Neural progenitor cell (in vitro differentiated cells): ENCODE measurements around the gene ATP10A. TPM values are rescaled to one million over a fixed set of nuclear protein-coding genes. Genes with fewer than 3 reads are reported as not detected.

Experiments used
- DNase-seq: peaks from one replicate; pipeline ENCODE4 v3.0.0-alpha.2; 2016; ENCODE audit warnings: low spot score
- H2AFZ ChIP-seq: fragments of 200-600 bp; sonication (generic); replicated peaks from 2 replicates; pipeline ENCODE4 v1.6.1; 2016; ENCODE audit warnings: antibody characterized with exemption
- H3F3A ChIP-seq: fragments of 200-600 bp; sonication (generic); 2 replicates; pipeline ENCODE4 v1.6.1; 2016; ENCODE audit warnings: antibody characterized with exemption, low read depth
- H3K27ac ChIP-seq: fragments of 200-600 bp; sonication (generic); 2 replicates; pipeline ENCODE4 v1.5.1; 2016; ENCODE audit warnings: mild to moderate bottlenecking
- H3K27me3 ChIP-seq: fragments of 200-600 bp; sonication (generic); 2 replicates; pipeline ENCODE4 v1.6.1; 2016; ENCODE audit warnings: mild to moderate bottlenecking, moderate library complexity
- H3K36me3 ChIP-seq: fragments of 200-600 bp; sonication (generic); 2 replicates; pipeline ENCODE4 v1.5.1; 2016
- H3K4me1 ChIP-seq: fragments of 200-600 bp; sonication (generic); 2 replicates; pipeline ENCODE4 v1.6.1; 2016; ENCODE audit warnings: mixed run types
- H3K4me2 ChIP-seq: fragments of 200-600 bp; sonication (generic); 2 replicates; pipeline ENCODE4 v1.6.1; 2016
- H3K4me3 ChIP-seq: fragments of 200-600 bp; sonication (generic); 2 replicates; pipeline ENCODE4 v1.5.1; 2016
- H3K79me2 ChIP-seq: fragments of 200-600 bp; sonication (generic); 2 replicates; pipeline ENCODE4 v1.6.1; 2016; ENCODE audit warnings: low read depth
- H3K9ac ChIP-seq: fragments of 200-600 bp; sonication (generic); 2 replicates; pipeline ENCODE4 v1.6.1; 2016
- H3K9me3 ChIP-seq: fragments of 200-600 bp; sonication (generic); 2 replicates; pipeline ENCODE4 v1.5.1; 2016; ENCODE audit warnings: low read depth
- H4K20me1 ChIP-seq: fragments of 200-600 bp; sonication (generic); 2 replicates; pipeline ENCODE4 v1.6.1; 2016; ENCODE audit warnings: low read depth
- H3K27ac Mint-ChIP-seq: 3 replicates; pipeline ENCODE4 v1.8.0; 2021; ENCODE audit warnings: mixed read lengths
- H3K27me3 Mint-ChIP-seq: 2 replicates; pipeline ENCODE4 v1.8.0; 2022; ENCODE audit warnings: low read depth, mild to moderate bottlenecking, inconsistent platforms, moderate library complexity, mixed read lengths; ENCODE audit not compliant: insufficient read depth
- H3K36me3 Mint-ChIP-seq: 3 replicates; pipeline ENCODE4 v1.8.0; 2021; ENCODE audit warnings: mixed read lengths
- H3K4me1 Mint-ChIP-seq: 3 replicates; pipeline ENCODE4 v1.8.0; 2021; ENCODE audit warnings: mixed read lengths
- H3K4me3 Mint-ChIP-seq: 3 replicates; pipeline ENCODE4 v1.8.0; 2021; ENCODE audit warnings: mild to moderate bottlenecking, moderate library complexity, mixed read lengths
- H3K9me3 Mint-ChIP-seq: 3 replicates; pipeline ENCODE4 v1.8.0; 2020; ENCODE audit warnings: mixed read lengths
- EZH2 ChIP-seq: fragments of 200-600 bp; sonication (generic); IDR thresholded peaks from 2 replicates; pipeline ENCODE4 v1.6.1; 2017; ENCODE audit warnings: antibody characterized with exemption, mild to moderate bottlenecking, moderate library complexity
- EZH2phosphoT487 ChIP-seq: fragments of 200-600 bp; sonication (generic); IDR thresholded peaks from 2 replicates; pipeline ENCODE4 v1.6.1; 2017; ENCODE audit warnings: antibody characterized with exemption
- total RNA-seq: library from RNA; depleted of rRNA; stranded (reverse); fragments of >200 nt; gene quantifications from 2 replicates; pipeline ENCODE4 v1.2.3, GENCODE V29; 2015; ENCODE audit warnings: low replicate concordance
- TF ChIP-seq, protein P1 (sequence below): fragments of 200-600 bp; sonication (generic); IDR thresholded peaks from 2 replicates; pipeline ENCODE4 v1.5.1; 2017; ENCODE audit warnings: antibody characterized with exemption, mild to moderate bottlenecking

The ATP10A gene
- total RNA-seq, 1 donor from 2014 or later = 0.32 TPM

DNA sequence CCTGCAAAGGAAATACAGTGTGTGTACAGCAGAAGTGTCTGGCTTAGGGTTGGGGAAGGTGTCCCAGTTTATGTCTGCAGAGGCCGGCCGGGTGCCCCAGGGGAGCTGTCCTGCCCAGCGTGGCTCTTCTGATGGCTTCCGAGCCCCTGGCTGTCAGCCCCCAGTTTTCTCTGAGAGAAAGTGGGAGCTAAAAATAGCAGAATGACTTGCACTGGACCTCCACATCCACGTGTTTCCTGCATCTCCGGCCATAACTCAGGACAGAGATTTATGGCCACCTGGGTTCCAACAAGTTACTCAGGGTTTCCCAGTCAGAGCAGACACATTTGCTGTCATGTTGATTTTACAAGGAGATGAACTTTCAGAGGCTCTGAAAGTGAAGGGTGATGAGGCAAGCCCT is 192.0 kb downstream of the ATP10A start:
- no peaks in the 10 kb centered on the region for H3K9me3 Mint-ChIP-seq
- H3K4me2 ChIP-seq = peak overlapping the region; percentile 79
- peaks cover 17% of the 10 kb centered on the region for H3F3A ChIP-seq
- peak overlapping the region; percentile 83 for H3K4me3 Mint-ChIP-seq
- peak overlapping the region; percentile 41 for H2AFZ ChIP-seq
- H3K4me1 Mint-ChIP-seq = peaks cover 55% of the 10 kb centered on the region
- peak overlapping the region; percentile 99 for H3K27ac Mint-ChIP-seq
- no peak overlapping the region for H3K4me3 ChIP-seq
- H3K4me1 ChIP-seq = peaks cover 34% of the 10 kb centered on the region
- no peaks in the 10 kb centered on the region for H3K9me3 ChIP-seq
- H3K27ac ChIP-seq = no peak overlapping the region
- no peaks in the 10 kb centered on the region for H3K27me3 ChIP-seq
- no peaks in the 10 kb centered on the region for H3K27me3 Mint-ChIP-seq
- TF ChIP-seq EZH2phosphoT487 (no peak), EZH2 (no peak)
- TF ChIP-seq, protein P1, sequence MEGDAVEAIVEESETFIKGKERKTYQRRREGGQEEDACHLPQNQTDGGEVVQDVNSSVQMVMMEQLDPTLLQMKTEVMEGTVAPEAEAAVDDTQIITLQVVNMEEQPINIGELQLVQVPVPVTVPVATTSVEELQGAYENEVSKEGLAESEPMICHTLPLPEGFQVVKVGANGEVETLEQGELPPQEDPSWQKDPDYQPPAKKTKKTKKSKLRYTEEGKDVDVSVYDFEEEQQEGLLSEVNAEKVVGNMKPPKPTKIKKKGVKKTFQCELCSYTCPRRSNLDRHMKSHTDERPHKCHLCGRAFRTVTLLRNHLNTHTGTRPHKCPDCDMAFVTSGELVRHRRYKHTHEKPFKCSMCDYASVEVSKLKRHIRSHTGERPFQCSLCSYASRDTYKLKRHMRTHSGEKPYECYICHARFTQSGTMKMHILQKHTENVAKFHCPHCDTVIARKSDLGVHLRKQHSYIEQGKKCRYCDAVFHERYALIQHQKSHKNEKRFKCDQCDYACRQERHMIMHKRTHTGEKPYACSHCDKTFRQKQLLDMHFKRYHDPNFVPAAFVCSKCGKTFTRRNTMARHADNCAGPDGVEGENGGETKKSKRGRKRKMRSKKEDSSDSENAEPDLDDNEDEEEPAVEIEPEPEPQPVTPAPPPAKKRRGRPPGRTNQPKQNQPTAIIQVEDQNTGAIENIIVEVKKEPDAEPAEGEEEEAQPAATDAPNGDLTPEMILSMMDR = no peak
- no peaks in the 10 kb centered on the region for H3K79me2 ChIP-seq
- DNase-seq = no peak
- H3K36me3 ChIP-seq = no peaks in the 10 kb centered on the region
- H3K9ac ChIP-seq = no peak overlapping the region
- no peaks in the 10 kb centered on the region for H4K20me1 ChIP-seq
- H3K36me3 Mint-ChIP-seq = no peaks in the 10 kb centered on the region

DNA sequence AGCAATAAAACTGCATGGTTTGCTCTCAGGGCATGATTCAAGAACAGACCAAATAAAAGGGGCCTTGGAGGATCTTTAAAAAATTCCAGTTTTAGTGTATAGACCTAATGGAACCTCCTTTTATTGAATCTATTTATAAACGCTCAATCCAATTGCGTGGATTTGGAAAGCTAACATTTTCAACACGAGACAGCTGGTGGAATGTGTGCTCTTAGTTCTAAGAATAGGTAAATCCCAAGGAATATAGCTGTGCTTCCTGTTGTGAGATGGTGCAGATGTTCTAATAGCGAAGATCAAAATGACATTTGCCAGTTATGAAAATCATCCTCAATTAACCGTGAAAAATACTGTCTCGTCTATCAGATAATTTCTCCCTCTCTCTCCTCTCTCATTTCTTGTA is 192.5 kb downstream of the ATP10A start:
- no peak for DNase-seq
- Histone ChIP-seq H2AFZ (peak overlapping the region; percentile 41), H3K27me3 (no peaks in the 10 kb centered on the region), H3F3A (peaks cover 17% of the 10 kb centered on the region), H3K9ac (no peak overlapping the region), H3K27ac (peak overlapping the region; percentile 85), H3K79me2 (no peaks in the 10 kb centered on the region), H3K4me2 (peak overlapping the region; percentile 79), H3K36me3 (no peaks in the 10 kb centered on the region), H4K20me1 (no peaks in the 10 kb centered on the region), H3K4me3 (peak overlapping the region; percentile 35), H3K4me1 (peaks cover 34% of the 10 kb centered on the region), H3K9me3 (no peaks in the 10 kb centered on the region)
- Mint-ChIP-seq H3K27me3 (no peaks in the 10 kb centered on the region), H3K4me3 (peak overlapping the region; percentile 83), H3K9me3 (no peaks in the 10 kb centered on the region), H3K4me1 (peaks cover 55% of the 10 kb centered on the region), H3K36me3 (no peaks in the 10 kb centered on the region), H3K27ac (peak overlapping the region; percentile 99)
- TF ChIP-seq, protein P1 = no peak
- TF ChIP-seq EZH2phosphoT487 = no peak
- no peak for TF ChIP-seq EZH2

DNA sequence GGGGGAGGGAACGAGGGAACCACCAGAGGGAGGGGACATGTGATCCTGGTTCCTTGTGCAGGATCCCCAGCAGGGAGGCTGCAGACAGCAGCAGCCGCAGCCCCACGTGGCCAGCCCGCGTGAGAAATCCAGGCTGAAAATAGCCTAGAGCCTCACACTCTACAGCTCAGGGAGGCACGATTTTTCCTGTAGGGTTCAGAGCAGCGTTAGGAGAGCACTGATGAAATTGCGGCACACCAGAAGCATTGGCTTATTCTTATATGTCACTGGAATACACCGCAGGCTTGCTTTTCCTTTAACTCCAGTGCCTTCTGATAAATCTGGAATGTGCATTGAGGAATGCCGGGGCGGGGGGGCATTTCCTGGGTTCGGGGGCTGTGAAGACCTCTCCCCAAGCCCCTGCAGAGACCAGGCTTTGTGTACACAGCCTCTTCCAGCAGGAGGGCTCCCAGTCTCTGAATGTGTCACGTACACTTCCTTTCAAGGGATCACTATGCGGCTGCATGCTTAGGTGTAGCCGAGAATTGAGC is 193.0 kb downstream of the ATP10A start:
- Histone ChIP-seq H3K4me2 (peak overlapping the region; percentile 79), H3K27me3 (no peaks in the 10 kb centered on the region), H3K4me1 (peaks cover 34% of the 10 kb centered on the region), H3K79me2 (no peaks in the 10 kb centered on the region), H3K4me3 (peak overlapping the region; percentile 35), H3K9me3 (no peaks in the 10 kb centered on the region), H3K9ac (no peak overlapping the region), H3K36me3 (no peaks in the 10 kb centered on the region), H3F3A (peaks cover 17% of the 10 kb centered on the region), H2AFZ (peak overlapping the region; percentile 23), H4K20me1 (no peaks in the 10 kb centered on the region), H3K27ac (peak overlapping the region; percentile 85)
- Mint-ChIP-seq H3K9me3 (no peaks in the 10 kb centered on the region), H3K4me1 (peaks cover 52% of the 10 kb centered on the region), H3K27ac (peak overlapping the region; percentile 99), H3K4me3 (peak overlapping the region; percentile 83), H3K27me3 (no peaks in the 10 kb centered on the region), H3K36me3 (no peaks in the 10 kb centered on the region)
- peak; percentile 91 for DNase-seq
- TF ChIP-seq EZH2 (no peak), EZH2phosphoT487 (no peak)
- TF ChIP-seq, protein P1 = no peak
